ENCODE results near the gene KLRC2.
"Not testable (repeated sequence)": the region's sequence is repeated elsewhere in the genome, so short reads cannot be mapped to it uniquely, and the experiment has no call there.

Gene KLRC2

GRCh38 chr12:10435816-10436215 is at the start of gene KLRC2:
KLRC2 (minus strand) TSS chr12:10436010; CDS start chr12:10435986, 24 bp downstream.
- H3K9ac ChIP-seq (ENCODE audit: low read length); H3K9me3 ChIP-seq (ENCODE audit: low read length); H3K4me1 ChIP-seq (ENCODE audit: insufficient read depth, low read length); H3K27ac ChIP-seq (ENCODE audit: low read depth, low read length); H3K4me3 ChIP-seq (ENCODE audit: low read depth in 1 of 2, low read length in 2 of 2); H3K36me3 ChIP-seq (ENCODE audit: insufficient read depth, low read length); H3K27me3 ChIP-seq (ENCODE audit: control insufficient read depth in 1 of 2, insufficient read depth in 2 of 2, low read length in 2 of 2): not testable (repeated sequence)

- H3K27me3 ChIP-seq (ENCODE audit: control insufficient read depth in 1 of 2, insufficient read depth in 2 of 2, low read length in 2 of 2): not testable (repeated sequence)
Measured at GRCh38 chr12:10481901-10482300, 46.1 kb upstream of the KLRC2 start.

GRCh38 chr12:10472808-10473207 is 37.0 kb upstream of the KLRC2 start:
- H3K9me3 ChIP-seq (ENCODE audit: low read length); H3K4me3 ChIP-seq (ENCODE audit: low read depth in 1 of 2, low read length in 2 of 2); H3K9ac ChIP-seq (ENCODE audit: low read length); H3K27me3 ChIP-seq (ENCODE audit: control insufficient read depth in 1 of 2, insufficient read depth in 2 of 2, low read length in 2 of 2); H3K4me1 ChIP-seq (ENCODE audit: insufficient read depth, low read length); H3K36me3 ChIP-seq (ENCODE audit: insufficient read depth, low read length); H3K27ac ChIP-seq (ENCODE audit: low read depth, low read length): not testable (repeated sequence)

More at GRCh38 chr12:10481901-10482300, 46.1 kb upstream of the KLRC2 start:
- H3K27ac ChIP-seq (ENCODE audit: low read depth, low read length); H3K4me3 ChIP-seq (ENCODE audit: low read depth in 1 of 2, low read length in 2 of 2); H3K36me3 ChIP-seq (ENCODE audit: insufficient read depth, low read length); H3K4me1 ChIP-seq (ENCODE audit: insufficient read depth, low read length); H3K9ac ChIP-seq (ENCODE audit: low read length); H3K9me3 ChIP-seq (ENCODE audit: low read length): not testable (repeated sequence)

DNA sequence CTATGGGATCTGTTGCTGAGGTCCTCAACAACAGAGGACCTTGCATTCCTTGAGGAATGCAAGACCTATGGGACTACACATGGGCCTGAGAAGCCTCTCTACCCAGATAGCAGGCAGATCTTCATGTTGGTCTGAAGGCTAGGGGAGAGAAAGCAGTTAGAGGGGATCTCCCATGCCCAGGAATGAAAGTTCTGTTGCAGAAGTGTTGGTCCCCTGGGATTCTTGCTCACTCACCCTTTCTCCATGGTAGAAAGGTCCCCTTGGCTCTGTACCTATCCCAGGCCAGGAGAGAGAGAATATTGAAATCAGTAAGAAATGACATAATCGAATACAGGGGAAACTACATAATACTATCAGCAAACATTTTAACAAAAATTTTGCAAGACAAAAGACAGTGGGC is 33.9 kb upstream of the KLRC2 start:
- H3K36me3 ChIP-seq (ENCODE audit: insufficient read depth, low read length): no peaks in the 10 kb centered on the region
- H3K9me3 ChIP-seq (ENCODE audit: low read length): no peaks in the 10 kb centered on the region

DNA sequence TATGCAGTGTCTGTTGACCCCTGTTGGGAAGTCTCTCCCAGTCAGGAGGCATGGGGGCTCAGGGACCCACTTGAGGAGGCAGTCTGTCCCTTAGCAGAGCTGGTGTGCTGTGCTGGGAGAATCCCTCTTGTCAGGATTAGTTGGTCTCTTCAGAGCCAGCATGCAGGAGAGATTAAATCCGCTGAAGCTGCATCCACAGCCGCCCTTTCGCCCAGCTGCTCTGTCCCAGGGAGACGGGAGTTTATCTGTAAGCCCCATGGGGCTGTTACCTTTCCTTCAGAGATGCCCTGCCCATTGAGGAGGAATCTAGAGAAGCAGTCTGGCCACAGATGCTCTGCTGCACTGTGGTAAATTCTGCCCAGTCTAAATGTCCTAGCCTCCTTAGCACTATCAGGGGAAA is 30.5 kb upstream of the KLRC2 start:
- H3K36me3 ChIP-seq (ENCODE audit: insufficient read depth, low read length): no peaks in the 10 kb centered on the region
- no peak overlapping the region for H3K4me3 ChIP-seq (ENCODE audit: low read depth in 1 of 2, low read length in 2 of 2)
- no peaks in the 10 kb centered on the region for H3K9me3 ChIP-seq (ENCODE audit: low read length)
- no peak overlapping the region for H3K27ac ChIP-seq (ENCODE audit: low read depth, low read length)
- H3K9ac ChIP-seq (ENCODE audit: low read length): no peak overlapping the region
- H3K4me1 ChIP-seq (ENCODE audit: insufficient read depth, low read length): no peaks in the 10 kb centered on the region
- H3K27me3 ChIP-seq (ENCODE audit: control insufficient read depth in 1 of 2, insufficient read depth in 2 of 2, low read length in 2 of 2): no peaks in the 10 kb centered on the region

More for the DNA sequence above, 33.9 kb upstream of the KLRC2 start:
- Histone ChIP-seq H3K27me3 (ENCODE audit: control insufficient read depth in 1 of 2, insufficient read depth in 2 of 2, low read length in 2 of 2) (no peaks in the 10 kb centered on the region), H3K4me3 (ENCODE audit: low read depth in 1 of 2, low read length in 2 of 2) (no peak overlapping the region), H3K4me1 (ENCODE audit: insufficient read depth, low read length) (no peaks in the 10 kb centered on the region), H3K27ac (ENCODE audit: low read depth, low read length) (no peak overlapping the region), H3K9ac (ENCODE audit: low read length) (no peak overlapping the region)

DNA sequence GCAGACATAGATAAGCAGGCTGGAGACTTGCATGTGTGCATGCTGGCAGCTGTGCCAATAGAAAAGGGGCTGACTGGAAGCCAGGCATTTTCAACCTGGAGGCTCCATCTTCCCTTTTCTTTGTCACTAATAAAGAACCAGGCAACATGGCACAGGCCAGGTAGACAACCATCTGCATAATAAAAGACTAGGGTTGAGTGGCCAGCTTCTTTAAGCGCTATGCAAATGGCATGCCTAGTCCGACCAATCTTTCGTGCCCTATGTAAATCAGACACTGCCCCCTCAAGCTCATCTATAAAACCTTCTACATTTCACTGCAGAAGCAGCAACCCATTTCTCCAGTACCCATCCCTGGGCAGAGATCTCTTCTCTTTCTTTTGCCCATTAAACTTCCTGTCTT is 21.9 kb upstream of the KLRC2 start:
- no peaks in the 10 kb centered on the region for H3K36me3 ChIP-seq (ENCODE audit: insufficient read depth, low read length)
- no peak overlapping the region for H3K4me3 ChIP-seq (ENCODE audit: low read depth in 1 of 2, low read length in 2 of 2)
- peaks cover 6% of the 10 kb centered on the region for H3K9me3 ChIP-seq (ENCODE audit: low read length)
- H3K4me1 ChIP-seq (ENCODE audit: insufficient read depth, low read length): no peaks in the 10 kb centered on the region
- no peak overlapping the region for H3K27ac ChIP-seq (ENCODE audit: low read depth, low read length)
- no peaks in the 10 kb centered on the region for H3K27me3 ChIP-seq (ENCODE audit: control insufficient read depth in 1 of 2, insufficient read depth in 2 of 2, low read length in 2 of 2)
- no peak overlapping the region for H3K9ac ChIP-seq (ENCODE audit: low read length)

- Histone ChIP-seq H3K36me3 (ENCODE audit: insufficient read depth, low read length) (no peaks in the 10 kb centered on the region), H3K27ac (ENCODE audit: low read depth, low read length) (no peak overlapping the region), H3K9me3 (ENCODE audit: low read length) (peaks cover 6% of the 10 kb centered on the region), H3K4me3 (ENCODE audit: low read depth in 1 of 2, low read length in 2 of 2) (no peak overlapping the region), H3K27me3 (ENCODE audit: control insufficient read depth in 1 of 2, insufficient read depth in 2 of 2, low read length in 2 of 2) (no peaks in the 10 kb centered on the region), H3K9ac (ENCODE audit: low read length) (no peak overlapping the region), H3K4me1 (ENCODE audit: insufficient read depth, low read length) (no peaks in the 10 kb centered on the region)
Measured at GRCh38 chr12:10456856-10457255, 21.0 kb upstream of the KLRC2 start.

- Histone ChIP-seq H3K4me3 (ENCODE audit: low read depth in 1 of 2, low read length in 2 of 2) (no peak overlapping the region), H3K9ac (ENCODE audit: low read length) (no peak overlapping the region), H3K9me3 (ENCODE audit: low read length) (peaks cover 6% of the 10 kb centered on the region), H3K4me1 (ENCODE audit: insufficient read depth, low read length) (no peaks in the 10 kb centered on the region), H3K27me3 (ENCODE audit: control insufficient read depth in 1 of 2, insufficient read depth in 2 of 2, low read length in 2 of 2) (no peaks in the 10 kb centered on the region), H3K36me3 (ENCODE audit: insufficient read depth, low read length) (no peaks in the 10 kb centered on the region), H3K27ac (ENCODE audit: low read depth, low read length) (no peak overlapping the region)
Measured at GRCh38 chr12:10455766-10456165, 20.0 kb upstream of the KLRC2 start.

DNA sequence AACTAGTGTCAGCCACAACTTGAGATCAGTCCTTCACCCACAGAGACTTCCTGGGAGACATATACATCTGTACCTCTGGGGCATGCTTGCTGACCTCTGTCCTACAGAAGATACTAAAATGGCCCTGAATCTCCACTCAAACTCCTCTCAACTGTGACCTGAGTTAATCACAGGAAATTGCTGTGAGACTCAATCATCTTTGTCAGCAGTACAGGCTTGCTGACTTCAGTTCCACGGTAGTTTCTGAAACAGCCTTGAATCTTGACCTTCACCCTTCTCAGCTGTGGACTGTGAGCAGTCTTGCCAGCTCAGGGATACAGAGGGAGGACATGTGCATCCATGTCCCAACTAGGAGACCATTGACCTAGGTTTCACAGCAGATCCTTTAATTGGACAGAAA is 18.7 kb upstream of the KLRC2 start:
- Histone ChIP-seq H3K27ac (ENCODE audit: low read depth, low read length) (no peak overlapping the region), H3K36me3 (ENCODE audit: insufficient read depth, low read length) (no peaks in the 10 kb centered on the region), H3K4me1 (ENCODE audit: insufficient read depth, low read length) (no peaks in the 10 kb centered on the region), H3K9ac (ENCODE audit: low read length) (no peak overlapping the region), H3K4me3 (ENCODE audit: low read depth in 1 of 2, low read length in 2 of 2) (no peak overlapping the region), H3K27me3 (ENCODE audit: control insufficient read depth in 1 of 2, insufficient read depth in 2 of 2, low read length in 2 of 2) (no peaks in the 10 kb centered on the region), H3K9me3 (ENCODE audit: low read length) (peaks cover 6% of the 10 kb centered on the region)

DNA sequence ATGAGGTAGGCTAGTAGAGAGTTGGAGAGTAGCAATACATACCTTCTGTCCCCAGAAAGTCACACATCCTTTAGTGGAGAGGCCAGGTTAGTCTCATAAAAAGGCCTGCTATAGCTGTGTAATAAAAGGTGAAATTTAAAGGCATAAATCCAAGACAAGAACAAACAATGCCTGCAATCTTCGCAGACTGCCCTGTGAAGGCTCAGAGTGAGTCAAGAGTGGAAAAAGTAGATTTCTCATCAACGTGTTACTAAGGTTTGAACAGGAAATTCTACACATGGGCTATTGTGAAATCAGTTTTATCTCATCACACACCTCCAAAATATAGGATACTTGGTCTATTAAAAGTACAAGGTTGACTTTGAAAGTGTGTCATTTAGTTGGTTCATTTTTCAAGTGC is 17.3 kb upstream of the KLRC2 start, which contains the start of gene KLRC1:
Gene KLRC1 (minus strand): TSS at position 222 of the 400 bp plus-strand sequence. CDS start 2,221 bp downstream, outside the sequence.
- Histone ChIP-seq H3K4me1 (ENCODE audit: insufficient read depth, low read length) (no peaks in the 10 kb centered on the region), H3K27ac (ENCODE audit: low read depth, low read length) (no peak within 1 kb of the TSS)

DNA sequence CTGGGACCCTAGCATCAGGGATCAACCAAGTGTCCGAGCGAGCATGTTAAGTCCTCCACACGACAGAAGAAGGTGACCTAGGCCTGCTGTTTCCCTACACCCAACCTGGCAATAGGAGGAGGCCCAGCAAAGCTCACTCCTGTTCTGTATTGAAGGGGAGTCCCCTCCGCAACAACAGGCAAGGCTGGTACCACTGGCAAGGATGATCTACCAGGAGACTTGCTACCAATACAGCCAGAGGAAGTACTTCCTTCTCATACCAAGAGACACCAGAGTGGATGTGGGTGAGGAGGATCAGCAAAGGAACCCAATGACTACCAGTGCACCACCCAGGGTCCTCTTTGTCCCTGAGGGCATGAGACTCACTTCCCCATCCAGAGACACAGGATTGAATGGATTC is 12.4 kb upstream of the KLRC2 start:
- H3K9me3 ChIP-seq (ENCODE audit: low read length): no peaks in the 10 kb centered on the region
- no peaks in the 10 kb centered on the region for H3K4me1 ChIP-seq (ENCODE audit: insufficient read depth, low read length)
- H3K9ac ChIP-seq (ENCODE audit: low read length): no peak overlapping the region
- no peak overlapping the region for H3K27ac ChIP-seq (ENCODE audit: low read depth, low read length)
- H3K27me3 ChIP-seq (ENCODE audit: control insufficient read depth in 1 of 2, insufficient read depth in 2 of 2, low read length in 2 of 2): no peaks in the 10 kb centered on the region
- H3K4me3 ChIP-seq (ENCODE audit: low read depth in 1 of 2, low read length in 2 of 2): no peak overlapping the region
- H3K36me3 ChIP-seq (ENCODE audit: insufficient read depth, low read length): no peaks in the 10 kb centered on the region

More for the DNA sequence above, 17.3 kb upstream of the KLRC2 start, which contains the start of gene KLRC1:
- Histone ChIP-seq H3K4me3 (ENCODE audit: low read depth in 1 of 2, low read length in 2 of 2) (no peak within 1 kb of the TSS), H3K27me3 (ENCODE audit: control insufficient read depth in 1 of 2, insufficient read depth in 2 of 2, low read length in 2 of 2) (no peaks in the 10 kb centered on the region), H3K9me3 (ENCODE audit: low read length) (peaks cover 6% of the 10 kb centered on the region), H3K9ac (ENCODE audit: low read length) (no peak within 1 kb of the TSS), H3K36me3 (ENCODE audit: insufficient read depth, low read length) (no peaks in the 10 kb centered on the region)

GRCh38 chr12:10446052-10446451 is 10.2 kb upstream of the KLRC2 start:
- not testable (repeated sequence) for H3K4me3 ChIP-seq (ENCODE audit: low read depth in 1 of 2, low read length in 2 of 2); H3K9ac ChIP-seq (ENCODE audit: low read length); H3K4me1 ChIP-seq (ENCODE audit: insufficient read depth, low read length); H3K27me3 ChIP-seq (ENCODE audit: control insufficient read depth in 1 of 2, insufficient read depth in 2 of 2, low read length in 2 of 2); H3K9me3 ChIP-seq (ENCODE audit: low read length); H3K27ac ChIP-seq (ENCODE audit: low read depth, low read length); H3K36me3 ChIP-seq (ENCODE audit: insufficient read depth, low read length)
